Fibroblast of lung (primary cell): Measurements from ENCODE around the gene LCLAT1. TPM values are rescaled to one million over a fixed set of nuclear protein-coding genes. Genes with fewer than 3 reads are reported as not detected.

ENCODE experiments used
- DNase-seq, 2 donors: peaks; one replicate each; pipeline versions ENCODE4 v3.0.0 to v3.0.0-alpha.2; 2010; ENCODE audit warnings: low read depth in 2 of 2
- H2AFZ ChIP-seq: 2 replicates; pipeline ENCODE4 v1.5.1; 2012; ENCODE audit warnings: low read length, control low read depth, inconsistent platforms
- H3K27ac ChIP-seq: 2 replicates; pipeline ENCODE4 v1.5.1; 2011; ENCODE audit warnings: low read length, control low read depth; ENCODE audit not compliant: insufficient read depth
- H3K27me3 ChIP-seq: 2 replicates; pipeline ENCODE4 v1.5.1; 2011; ENCODE audit warnings: mild to moderate bottlenecking, low read length; ENCODE audit not compliant: control insufficient read depth, insufficient read depth
- H3K36me3 ChIP-seq: 2 replicates; pipeline ENCODE4 v1.5.1; 2011; ENCODE audit warnings: low read length; ENCODE audit not compliant: control insufficient read depth, insufficient read depth
- H3K4me1 ChIP-seq: 2 replicates; pipeline ENCODE4 v1.5.1; 2011; ENCODE audit warnings: low read length; ENCODE audit not compliant: control insufficient read depth, insufficient read depth; ENCODE audit errors: extremely low read depth
- H3K4me2 ChIP-seq: 2 replicates; pipeline ENCODE4 v1.5.1; 2011; ENCODE audit warnings: low read length, control low read depth; ENCODE audit not compliant: insufficient read depth; ENCODE audit errors: extremely low read depth
- H3K4me3 ChIP-seq, 4 experiments: fragments of 200-600 bp in 1 of 4; sonication (generic) in 1 of 4; replicated peaks in 1 of 4; 2 replicates each; pipeline ENCODE4 v1.5.1; 2011 to 2016; ENCODE audit warnings: low read length in 4 of 4, low read depth in 3 of 4, mild to moderate bottlenecking in 3 of 4, control low read depth in 2 of 4, inconsistent platforms in 1 of 4, mixed read lengths in 1 of 4; ENCODE audit not compliant: insufficient read depth in 1 of 4; ENCODE audit errors: control extremely low read depth in 1 of 4
- H3K79me2 ChIP-seq: 2 replicates; pipeline ENCODE4 v1.5.1; 2012; ENCODE audit warnings: mild to moderate bottlenecking, low read length, inconsistent platforms; ENCODE audit not compliant: control insufficient read depth, insufficient read depth
- H3K9ac ChIP-seq: 2 replicates; pipeline ENCODE4 v1.5.1; 2011; ENCODE audit warnings: mild to moderate bottlenecking, low read length, control low read depth; ENCODE audit not compliant: insufficient read depth
- H3K9me3 ChIP-seq: 2 replicates; pipeline ENCODE4 v1.5.1; 2012; ENCODE audit warnings: low read depth, low read length; ENCODE audit not compliant: control insufficient read depth, insufficient read depth
- H4K20me1 ChIP-seq: 2 replicates; pipeline ENCODE4 v1.5.1; 2011; ENCODE audit warnings: low read length; ENCODE audit not compliant: control insufficient read depth, insufficient read depth; ENCODE audit errors: extremely low read depth
- CTCF ChIP-seq, 2 donors: IDR thresholded peaks in 1 of 2; conservative IDR thresholded peaks in 1 of 2; 1 replicate in 1 of 2; 2 replicates in 1 of 2; pipeline ENCODE4 v1.5.1; 2011 to 2012; ENCODE audit warnings: low read length in 2 of 2, control low read depth in 1 of 2, inconsistent platforms in 1 of 2, low read depth in 1 of 2, mild to moderate bottlenecking in 1 of 2
- EZH2 ChIP-seq: IDR thresholded peaks from 2 replicates; pipeline ENCODE4 v1.5.1; 2012; ENCODE audit warnings: low read length, control low read depth, mild to moderate bottlenecking; ENCODE audit errors: missing control alignments
- polyA plus RNA-seq, 2 donors: library from polyadenylated mRNA; depleted of rRNA in 1 of 2; stranded (reverse) in 1 of 2; unstranded in 1 of 2; fragments of >200 nt; gene quantifications; 2 replicates each; pipeline ENCODE4 v1.2.1, GENCODE V29; 2011 to 2012; ENCODE audit warnings: missing spikeins in 1 of 2
- total RNA-seq: library from RNA; depleted of rRNA; stranded (reverse); fragments of >200 nt; gene quantifications from 2 replicates; pipeline ENCODE4 v1.2.1, GENCODE V29; 2014

LCLAT1 gene
- total and polyA plus RNA-seq, 2 donors (not counting 1 experiment from before 2014, with no cell fraction given), result 43.3 to 45.9 TPM

GRCh38 chr2:30681022-30681421 is 234.0 kb downstream of the LCLAT1 start:
- no peaks in the 10 kb centered on the region for H3K79me2 ChIP-seq
- H2AFZ ChIP-seq, result no peak overlapping the region
- no peaks in the 10 kb centered on the region for H3K9me3 ChIP-seq
- no peaks in the 10 kb centered on the region for H3K36me3 ChIP-seq
- no peak overlapping the region for H3K27ac ChIP-seq
- no peaks in the 10 kb centered on the region for H3K27me3 ChIP-seq
- H3K4me2 ChIP-seq, result no peak overlapping the region
- TF ChIP-seq CTCF (conservative IDR thresholded peaks at IDR 0.05 in 1 of 2, IDR thresholded peaks at IDR 0.05 in 1 of 2; ENCODE audit: low read depth in 1 of 2, low read length in 2 of 2), result no peak
- no peak for TF ChIP-seq EZH2
- H4K20me1 ChIP-seq, result no peaks in the 10 kb centered on the region
- no peak overlapping the region for H3K4me3 ChIP-seq
- no peak for DNase-seq
- H3K4me1 ChIP-seq, result no peaks in the 10 kb centered on the region
- no peak overlapping the region for H3K9ac ChIP-seq

DNA sequence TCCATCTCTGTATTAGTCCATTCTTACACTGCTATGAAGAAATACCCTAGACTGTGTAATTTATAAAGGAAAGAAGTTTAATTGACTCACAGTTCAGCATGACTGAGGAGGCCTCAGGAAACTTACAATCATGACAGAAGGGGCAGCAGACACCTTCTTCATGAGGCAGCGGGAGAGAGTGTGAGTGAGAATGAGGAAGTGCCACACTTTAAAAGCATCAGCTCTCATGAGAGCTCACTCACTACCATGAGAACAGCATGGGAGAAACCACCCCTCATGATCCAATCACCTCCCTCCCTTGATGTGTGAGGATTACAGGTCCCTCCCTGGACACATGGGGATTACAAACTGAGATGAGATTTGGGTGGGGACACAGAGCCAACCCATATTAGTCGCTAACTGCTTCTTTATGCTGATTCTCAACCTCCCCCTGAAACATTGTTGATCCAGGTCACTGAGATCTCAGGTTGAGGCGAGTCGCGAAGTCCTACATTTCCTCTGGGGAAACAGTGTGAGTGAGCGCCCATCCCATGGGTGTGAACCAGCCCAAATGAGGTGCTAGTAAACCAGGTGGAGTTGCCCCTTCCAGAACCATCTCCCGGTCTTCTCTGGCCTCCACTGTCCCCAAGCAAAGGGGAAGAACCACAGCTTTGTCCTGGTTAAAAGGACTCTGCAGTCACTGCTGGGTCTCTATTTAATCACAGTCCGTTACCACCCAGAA is 236.3 kb downstream of the LCLAT1 start:
- Histone ChIP-seq H3K4me3 (no peak overlapping the region), H2AFZ (no peak overlapping the region), H3K27me3 (no peaks in the 10 kb centered on the region), H3K4me2 (no peak overlapping the region), H3K4me1 (no peaks in the 10 kb centered on the region), H3K9me3 (no peaks in the 10 kb centered on the region), H4K20me1 (no peaks in the 10 kb centered on the region), H3K9ac (no peak overlapping the region), H3K79me2 (no peaks in the 10 kb centered on the region), H3K36me3 (no peaks in the 10 kb centered on the region), H3K27ac (no peak overlapping the region)
- DNase-seq, result no peak
- TF ChIP-seq EZH2 (no peak), CTCF (conservative IDR thresholded peaks at IDR 0.05 in 1 of 2, IDR thresholded peaks at IDR 0.05 in 1 of 2; ENCODE audit: low read depth in 1 of 2, low read length in 2 of 2) (no peak)

DNA sequence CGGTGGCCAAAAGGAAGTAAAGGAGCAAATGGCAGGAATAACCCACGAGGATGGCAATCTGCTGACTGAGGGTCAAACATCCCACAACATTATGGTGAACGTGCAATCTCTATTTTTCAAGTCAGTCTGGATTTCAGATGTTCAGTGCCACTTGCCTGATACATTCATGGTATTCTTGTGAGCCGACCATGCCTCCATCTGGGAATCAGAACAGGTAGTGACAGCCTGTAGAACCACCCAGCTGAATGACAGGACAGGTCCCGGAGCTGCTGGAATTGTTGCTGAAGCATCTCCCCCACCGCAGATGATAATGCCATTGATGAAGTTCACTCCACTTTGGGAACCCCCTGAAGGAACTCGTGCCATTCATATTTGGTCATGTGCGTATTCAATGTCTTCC is 237.0 kb downstream of the LCLAT1 start:
- Histone ChIP-seq H4K20me1 (no peaks in the 10 kb centered on the region), H3K27me3 (no peaks in the 10 kb centered on the region), H3K9ac (no peak overlapping the region), H3K9me3 (no peaks in the 10 kb centered on the region), H3K27ac (no peak overlapping the region), H3K4me1 (no peaks in the 10 kb centered on the region), H3K4me3 (no peak overlapping the region), H3K36me3 (no peaks in the 10 kb centered on the region), H2AFZ (no peak overlapping the region), H3K79me2 (no peaks in the 10 kb centered on the region), H3K4me2 (no peak overlapping the region)
- no peak for TF ChIP-seq CTCF (conservative IDR thresholded peaks at IDR 0.05 in 1 of 2, IDR thresholded peaks at IDR 0.05 in 1 of 2; ENCODE audit: low read depth in 1 of 2, low read length in 2 of 2)
- no peak for TF ChIP-seq EZH2
- no peak for DNase-seq
